Heart right ventricle (tissue), 16 donors: ENCODE measurements around the gene ZAP70. TPM values are rescaled to one million over a fixed set of nuclear protein-coding genes. Genes with fewer than 3 reads are reported as not detected.
"Not testable (repeated sequence)": the region's sequence is repeated elsewhere in the genome, so short reads cannot be mapped to it uniquely, and the experiment has no call there.

Source experiments
- ATAC-seq, 8 donors: fragments of 200-7000 bp; cut with Tn5 transposase; one replicate each; pipeline ENCODE4 v1.9.1; 2020; ENCODE audit warnings: mild to moderate bottlenecking in 8 of 8, moderate library complexity in 8 of 8, moderate number of reproducible peaks in 1 of 8
- DNase-seq, 2 donors: peaks; one replicate each; pipeline ENCODE4 v3.0.0-alpha.2; 2020
- H3K27ac ChIP-seq, 10 donors: fragments of 200-600 bp; sonication (generic) in 2 of 10; one replicate each; pipeline versions ENCODE4 v1.5.0 to v1.8.0; 2020 to 2022; ENCODE audit warnings: mild to moderate bottlenecking in 3 of 10
- H3K27me3 ChIP-seq, 7 donors: fragments of 200-600 bp; one replicate each; pipeline ENCODE4 v1.8.0; 2021 to 2022; ENCODE audit warnings: mild to moderate bottlenecking in 2 of 7
- H3K36me3 ChIP-seq, 9 donors: fragments of 200-600 bp; sonication (generic) in 1 of 9; one replicate each; pipeline versions ENCODE4 v1.5.0 to v1.8.0; 2020 to 2022; ENCODE audit warnings: mild to moderate bottlenecking in 2 of 9
- H3K4me1 ChIP-seq, 9 donors: fragments of 200-600 bp; sonication (generic) in 1 of 9; one replicate each; pipeline versions ENCODE4 v1.5.0 to v1.8.0; 2020 to 2022; ENCODE audit warnings: mild to moderate bottlenecking in 4 of 9
- H3K4me3 ChIP-seq, 10 donors: fragments of 200-600 bp; sonication (generic) in 2 of 10; one replicate each; pipeline versions ENCODE4 v1.5.0 to v1.8.0; 2020 to 2022; ENCODE audit warnings: mild to moderate bottlenecking in 7 of 10, moderate library complexity in 2 of 10
- H3K9me3 ChIP-seq, 11 donors: fragments of 200-600 bp in 10 of 11; sonication (generic) in 2 of 11; one replicate each; pipeline versions ENCODE4 v1.5.0 to v1.8.0; 2013 to 2022; ENCODE audit warnings: mild to moderate bottlenecking in 2 of 11, control low read depth in 1 of 11, moderate library complexity in 1 of 11
- CTCF ChIP-seq, 9 donors: fragments of 200-600 bp; sonication (generic) in 2 of 9; IDR thresholded peaks; one replicate each; pipeline versions ENCODE4 v1.5.0 to v1.8.0; 2021 to 2022; ENCODE audit warnings: antibody characterized with exemption in 9 of 9, mild to moderate bottlenecking in 5 of 9, moderate library complexity in 1 of 9
- WGBS, 2 donors: extraction: QIAGEN DNeasy Blood & Tissue Kit; methylation state at CpG; one replicate each; pipeline ENCODE4 v1.1.7; 2013; ENCODE audit warnings: inconsistent platforms in 1 of 2; 5-methylcytosine and 5-hydroxymethylcytosine counted together
- intact Hi-C, 10 donors: fragments of 100-400 bp; cut with DNase I; formaldehyde crosslinking; loops; one replicate each; pipeline versions ENCODE4 v1.11.1 to v1.14.2; 2022
- polyA plus RNA-seq, 2 donors: library from polyadenylated mRNA; stranded (reverse); fragments of 200-250 nt; gene quantifications; one replicate each; pipeline ENCODE4 v1.2.3, GENCODE V29; 2013
- total RNA-seq, 10 donors: library from RNA; stranded (reverse); fragmentation: NEBNext Ultra II Directional in 3 of 10; extraction: Animal tissue kit (Norgen Biotek cat#: 25700) in 3 of 10; gene quantifications; one replicate each; pipeline versions ENCODE4 v1.2.1 to v1.2.4, GENCODE V29; 2021 to 2023
- donor health status: Arrhythmogenic right ventricular cardiomyopathy.
- donor health status: ischemic (EF 13 %, LVEDD 7.1; RV severe dilation, severe dysfunction).
- donor health status: healthy with polysubstance abuse.
- donor health status: DM: no; HTN: yes; CAD: no.
- donor health status: DM: no; HTN: no; CAD: no.
- donor health status: ischemic (EF 25% LVEDD 6.9; RV normal size, moderate dysfunction).
- donor health status: ischemic (EF 25% LVEDD 5.7; RV mildly dilated, moderate dysfunction).
- donor health status: healthy.
- donor health status: DM: yes; HTN: yes; CAD: no.
- donor health status: Ischemic cardiomyopathy.
- donor health status: ischemic (EF 35%, LVEDD 5.7; RV mildly dilated, moderate dysfunction).
- donor health status: nonischemic (EF 11% LVEDD 7.7; RV severe dilation, severe dysfunction).
- donor health status: DM: yes; HTN: yes; CAD: no.
- donor health status: PGD.
- donor health status: ischemic (EF 29% LVEDD 5.4; RV normal size, mild dysfunction).
- donor health status: nonischemic (EF 23%, LVEDD 6.1; RV moderate dilation, normal function).

Gene ZAP70
- total and polyA plus RNA-seq, 12 donors: 0.42 to 8.7 (median 0.67) TPM

- intact Hi-C loops: no loop called here
- DNase-seq (no peak), ATAC-seq (no peak)
- no peak overlapping the region for H3K27ac ChIP-seq
- H3K9me3 ChIP-seq: peaks cover 0 to 6% (median 0%) of the 10 kb centered on the region in 11 donors
- H3K4me1 ChIP-seq: no peaks in the 10 kb centered on the region
- H3K27me3 ChIP-seq: no peaks in the 10 kb centered on the region
- H3K36me3 ChIP-seq: no peaks in the 10 kb centered on the region
- TF ChIP-seq CTCF (IDR thresholded peaks at IDR 0.05): no peak
- H3K4me3 ChIP-seq: no peak overlapping the region
- 98 to 100% methylated on average over 1 of the region's 1 CpG for WGBS, 2 donors
Observed at GRCh38 chr2:97678298-97678697, 35.1 kb upstream of the ZAP70 start.

- H3K36me3 ChIP-seq, H3K9me3 ChIP-seq, H3K27me3 ChIP-seq, ATAC-seq, H3K27ac ChIP-seq, H3K4me3 ChIP-seq, DNase-seq, intact Hi-C loops, H3K4me1 ChIP-seq: not testable (repeated sequence)
- 93 to 96% methylated on average over 2 of the region's 3 CpGs for WGBS, 2 donors
Observed at GRCh38 chr2:97687235-97687634, 26.1 kb upstream of the ZAP70 start.

GRCh38 chr2:97688062-97688827, 25.1 kb upstream of the ZAP70 start:
- WGBS, 2 donors: 90 to 93% methylated on average over 11 of the region's 11 CpGs
- Histone ChIP-seq H3K27me3 (no peaks in the 10 kb centered on the region), H3K4me1 (no peaks in the 10 kb centered on the region), H3K36me3 (no peaks in the 10 kb centered on the region), H3K27ac (no peak overlapping the region), H3K4me3 (no peak overlapping the region), H3K9me3 (peaks cover 0 to 3% (median 0%) of the 10 kb centered on the region in 11 donors)
- no peak for ATAC-seq
- intact Hi-C loops: no loop called here
- TF ChIP-seq CTCF (IDR thresholded peaks at IDR 0.05): no peak
- DNase-seq: no peak

- H3K4me1 ChIP-seq: no peaks in the 10 kb centered on the region
- no peak for DNase-seq
- H3K27me3 ChIP-seq: no peaks in the 10 kb centered on the region
- no peak for ATAC-seq
- no peaks in the 10 kb centered on the region for H3K36me3 ChIP-seq
- TF ChIP-seq CTCF (IDR thresholded peaks at IDR 0.05): no peak
- intact Hi-C loops: loop anchor here in 4 of 10 donors (10.0 kb wide), 3 partner anchors 46 to 96 kb away; partner anchors contain the start of gene COX5B (in 1 of the 4)
- 65 to 68% methylated on average over 6 of the region's 6 CpGs for WGBS, 2 donors
- peaks cover 0 to 7% (median 0%) of the 10 kb centered on the region in 11 donors for H3K9me3 ChIP-seq
- no peak overlapping the region for H3K27ac ChIP-seq
- no peak overlapping the region for H3K4me3 ChIP-seq
Observed at GRCh38 chr2:97691166-97691565, 22.2 kb upstream of the ZAP70 start.

GRCh38 chr2:97693476-97693875, 19.9 kb upstream of the ZAP70 start:
- DNase-seq (no peak), ATAC-seq (no peak)
- TF ChIP-seq CTCF (IDR thresholded peaks at IDR 0.05): no peak
- Histone ChIP-seq H3K9me3 (peaks cover 0 to 7% (median 0%) of the 10 kb centered on the region in 11 donors), H3K36me3 (no peaks in the 10 kb centered on the region), H3K27ac (no peak overlapping the region), H3K4me1 (peaks cover 0 to 6% (median 0%) of the 10 kb centered on the region in 9 donors), H3K27me3 (no peaks in the 10 kb centered on the region), H3K4me3 (no peak overlapping the region)
- intact Hi-C loops: loop anchor here in 4 of 10 donors (10.0 kb wide), 3 partner anchors 49 to 99 kb away; partner anchors contain the start of gene COX5B (in 1 of the 4)
